ENCODE results near the gene RBM15.

The RBM15 gene

GRCh38 chr1:110307239-110307974 is 31.8 kb upstream of the RBM15 start:
- no peaks in the 10 kb centered on the region for H3K9me2 ChIP-seq (ENCODE audit: low read depth, low read length)
- no peaks in the 10 kb centered on the region for H3K79me2 ChIP-seq (ENCODE audit: insufficient read depth, low read length)
- no peaks in the 10 kb centered on the region for H4K20me1 ChIP-seq (ENCODE audit: insufficient read depth, low read length)
- TF ChIP-seq CTCF (IDR thresholded peaks at IDR 0.05; ENCODE audit: low read length) (no peak), EZH2 (IDR thresholded peaks at IDR 0.05; ENCODE audit: borderline replicate concordance, low read length) (no peak)
- H3K27me3 ChIP-seq (ENCODE audit: insufficient read depth, low read length): no peaks in the 10 kb centered on the region
- H3K4me1 ChIP-seq (ENCODE audit: insufficient read depth, low read length, severe bottlenecking): no peaks in the 10 kb centered on the region
- no peaks in the 10 kb centered on the region for H3F3A ChIP-seq (ENCODE audit: insufficient read depth, low read length)
- H3K36me3 ChIP-seq (ENCODE audit: insufficient read depth, low read length): no peaks in the 10 kb centered on the region
- no peaks in the 10 kb centered on the region for H3K9me3 ChIP-seq (ENCODE audit: low read length)
- no peak overlapping the region for H3K4me3 ChIP-seq (ENCODE audit: low read depth, low read length, poor library complexity, severe bottlenecking)
- H2AFZ ChIP-seq (ENCODE audit: low read length): no peak overlapping the region
- no peak overlapping the region for H3K4me2 ChIP-seq (ENCODE audit: low read length)
- no peak overlapping the region for H3K27ac ChIP-seq (ENCODE audit: low read depth, low read length, poor library complexity, severe bottlenecking)
- no peak overlapping the region for H3K9ac ChIP-seq (ENCODE audit: low read length)

- H3K79me2 ChIP-seq (ENCODE audit: insufficient read depth, low read length): no peaks in the 10 kb centered on the region
- H3K9me2 ChIP-seq (ENCODE audit: low read depth, low read length): no peaks in the 10 kb centered on the region
- H3K9me3 ChIP-seq (ENCODE audit: low read length): no peaks in the 10 kb centered on the region
- H3K36me3 ChIP-seq (ENCODE audit: insufficient read depth, low read length): no peaks in the 10 kb centered on the region
- no peaks in the 10 kb centered on the region for H3F3A ChIP-seq (ENCODE audit: insufficient read depth, low read length)
- H2AFZ ChIP-seq (ENCODE audit: low read length): no peak overlapping the region
- H3K9ac ChIP-seq (ENCODE audit: low read length): no peak overlapping the region
- no peaks in the 10 kb centered on the region for H4K20me1 ChIP-seq (ENCODE audit: insufficient read depth, low read length)
- H3K4me2 ChIP-seq (ENCODE audit: low read length): no peak overlapping the region
- no peak overlapping the region for H3K4me3 ChIP-seq (ENCODE audit: low read depth, low read length, poor library complexity, severe bottlenecking)
- no peaks in the 10 kb centered on the region for H3K4me1 ChIP-seq (ENCODE audit: insufficient read depth, low read length, severe bottlenecking)
- no peaks in the 10 kb centered on the region for H3K27me3 ChIP-seq (ENCODE audit: insufficient read depth, low read length)
- TF ChIP-seq CTCF (IDR thresholded peaks at IDR 0.05; ENCODE audit: low read length) (no peak), EZH2 (IDR thresholded peaks at IDR 0.05; ENCODE audit: borderline replicate concordance, low read length) (no peak)
- no peak overlapping the region for H3K27ac ChIP-seq (ENCODE audit: low read depth, low read length, poor library complexity, severe bottlenecking)
These were observed 30.9 kb upstream of the RBM15 start for GRCh38 chr1:110308247-110308646.

GRCh38 chr1:110309139-110309538 is 30.0 kb upstream of the RBM15 start:
- Histone ChIP-seq H3K9me2 (ENCODE audit: low read depth, low read length) (no peaks in the 10 kb centered on the region), H3K9me3 (ENCODE audit: low read length) (no peaks in the 10 kb centered on the region)
- TF ChIP-seq CTCF (IDR thresholded peaks at IDR 0.05; ENCODE audit: low read length) (no peak), EZH2 (IDR thresholded peaks at IDR 0.05; ENCODE audit: borderline replicate concordance, low read length) (no peak)

More at GRCh38 chr1:110309139-110309538, 30.0 kb upstream of the RBM15 start:
- H3K27ac ChIP-seq (ENCODE audit: low read depth, low read length, poor library complexity, severe bottlenecking): no peak overlapping the region
- no peak overlapping the region for H3K9ac ChIP-seq (ENCODE audit: low read length)
- no peaks in the 10 kb centered on the region for H3F3A ChIP-seq (ENCODE audit: insufficient read depth, low read length)
- no peaks in the 10 kb centered on the region for H3K79me2 ChIP-seq (ENCODE audit: insufficient read depth, low read length)
- no peaks in the 10 kb centered on the region for H3K4me1 ChIP-seq (ENCODE audit: insufficient read depth, low read length, severe bottlenecking)
- no peaks in the 10 kb centered on the region for H3K27me3 ChIP-seq (ENCODE audit: insufficient read depth, low read length)
- no peak overlapping the region for H3K4me2 ChIP-seq (ENCODE audit: low read length)
- no peak overlapping the region for H3K4me3 ChIP-seq (ENCODE audit: low read depth, low read length, poor library complexity, severe bottlenecking)
- H4K20me1 ChIP-seq (ENCODE audit: insufficient read depth, low read length): no peaks in the 10 kb centered on the region
- no peaks in the 10 kb centered on the region for H3K36me3 ChIP-seq (ENCODE audit: insufficient read depth, low read length)
- H2AFZ ChIP-seq (ENCODE audit: low read length): no peak overlapping the region

All from OCI-LY1 (cell line).